Measurements from ENCODE around the gene NCAM1.
A peak's percentile ranks its signal among the peaks of the same experiment; 100 is the strongest.

NCAM1 gene

DNA sequence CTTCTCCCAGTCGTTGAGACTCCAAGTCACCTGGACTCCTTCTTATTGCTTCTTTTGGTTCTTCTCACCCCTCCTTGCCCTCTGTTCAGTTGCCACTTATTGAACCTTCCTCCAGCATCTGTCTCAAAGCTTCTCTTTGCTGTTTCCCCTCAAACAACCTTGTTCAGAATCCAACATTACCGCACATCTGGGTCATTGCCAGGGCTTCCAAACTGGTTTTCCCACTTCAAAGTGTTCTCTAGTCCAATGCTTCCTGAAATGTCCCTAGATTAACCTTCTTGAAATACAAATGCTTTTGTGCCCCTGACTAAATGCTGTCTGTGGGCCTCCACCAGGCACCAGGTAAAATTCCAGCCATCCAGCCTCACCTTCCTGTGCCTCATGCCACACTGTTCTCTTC lies 252.3 kb downstream of the NCAM1 start:
- TF ChIP-seq, protein P1, sequence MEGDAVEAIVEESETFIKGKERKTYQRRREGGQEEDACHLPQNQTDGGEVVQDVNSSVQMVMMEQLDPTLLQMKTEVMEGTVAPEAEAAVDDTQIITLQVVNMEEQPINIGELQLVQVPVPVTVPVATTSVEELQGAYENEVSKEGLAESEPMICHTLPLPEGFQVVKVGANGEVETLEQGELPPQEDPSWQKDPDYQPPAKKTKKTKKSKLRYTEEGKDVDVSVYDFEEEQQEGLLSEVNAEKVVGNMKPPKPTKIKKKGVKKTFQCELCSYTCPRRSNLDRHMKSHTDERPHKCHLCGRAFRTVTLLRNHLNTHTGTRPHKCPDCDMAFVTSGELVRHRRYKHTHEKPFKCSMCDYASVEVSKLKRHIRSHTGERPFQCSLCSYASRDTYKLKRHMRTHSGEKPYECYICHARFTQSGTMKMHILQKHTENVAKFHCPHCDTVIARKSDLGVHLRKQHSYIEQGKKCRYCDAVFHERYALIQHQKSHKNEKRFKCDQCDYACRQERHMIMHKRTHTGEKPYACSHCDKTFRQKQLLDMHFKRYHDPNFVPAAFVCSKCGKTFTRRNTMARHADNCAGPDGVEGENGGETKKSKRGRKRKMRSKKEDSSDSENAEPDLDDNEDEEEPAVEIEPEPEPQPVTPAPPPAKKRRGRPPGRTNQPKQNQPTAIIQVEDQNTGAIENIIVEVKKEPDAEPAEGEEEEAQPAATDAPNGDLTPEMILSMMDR (IDR thresholded peaks at IDR 0.05; ENCODE audit: insufficient read depth, low read depth, low read length, missing control alignments) = no peak
- no peak overlapping the region for H3K4me3 ChIP-seq (ENCODE audit: low read length)
- peak; percentile 13 for DNase-seq (ENCODE audit: low read depth)

DNA sequence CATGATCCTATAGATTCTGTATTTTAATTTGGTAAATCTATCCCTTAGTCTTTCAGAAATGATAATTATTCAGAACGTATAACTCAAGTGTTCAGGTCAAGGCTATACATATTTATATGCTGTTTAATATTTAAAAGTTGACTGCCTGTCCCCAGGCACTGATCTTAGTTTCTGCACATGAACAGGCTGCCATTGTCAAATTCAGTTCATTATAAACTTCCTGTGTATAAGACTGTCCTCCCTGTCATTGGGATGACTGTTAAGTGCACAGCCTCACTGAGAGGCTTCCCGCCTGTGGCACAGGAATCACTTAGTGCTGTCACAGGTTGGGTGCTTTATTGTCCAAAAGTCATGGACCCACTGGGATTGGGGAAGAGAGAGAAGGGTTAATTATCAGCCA lies 261.0 kb downstream of the NCAM1 start:
- DNase-seq (ENCODE audit: low read depth) = no peak
- TF ChIP-seq, protein P1 (IDR thresholded peaks at IDR 0.05; ENCODE audit: insufficient read depth, low read depth, low read length, missing control alignments) = no peak

DNA sequence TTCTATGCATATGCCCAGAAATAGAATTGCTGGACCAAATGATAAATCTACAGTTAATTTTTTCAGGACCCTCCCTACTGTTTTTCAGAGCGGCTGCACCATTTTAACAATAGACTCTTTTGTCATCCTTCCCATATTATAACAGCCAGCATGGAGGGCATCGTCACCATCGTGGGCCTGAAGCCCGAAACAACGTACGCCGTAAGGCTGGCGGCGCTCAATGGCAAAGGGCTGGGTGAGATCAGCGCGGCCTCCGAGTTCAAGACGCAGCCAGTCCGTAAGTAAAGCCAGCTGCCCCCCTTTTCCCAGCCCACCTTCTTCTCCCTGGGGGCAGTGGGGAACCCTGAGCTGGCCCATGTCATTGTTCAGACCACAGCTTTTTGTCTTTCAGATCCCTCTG lies 273.7 kb downstream of the NCAM1 start:
- H3K4me3 ChIP-seq (ENCODE audit: low read length) = no peak overlapping the region
- no peak for DNase-seq (ENCODE audit: low read depth)
- TF ChIP-seq, protein P1 (IDR thresholded peaks at IDR 0.05; ENCODE audit: insufficient read depth, low read depth, low read length, missing control alignments) = no peak

More for the DNA sequence above, 261.0 kb downstream of the NCAM1 start:
- no peak overlapping the region for H3K4me3 ChIP-seq (ENCODE audit: low read length)

DNA sequence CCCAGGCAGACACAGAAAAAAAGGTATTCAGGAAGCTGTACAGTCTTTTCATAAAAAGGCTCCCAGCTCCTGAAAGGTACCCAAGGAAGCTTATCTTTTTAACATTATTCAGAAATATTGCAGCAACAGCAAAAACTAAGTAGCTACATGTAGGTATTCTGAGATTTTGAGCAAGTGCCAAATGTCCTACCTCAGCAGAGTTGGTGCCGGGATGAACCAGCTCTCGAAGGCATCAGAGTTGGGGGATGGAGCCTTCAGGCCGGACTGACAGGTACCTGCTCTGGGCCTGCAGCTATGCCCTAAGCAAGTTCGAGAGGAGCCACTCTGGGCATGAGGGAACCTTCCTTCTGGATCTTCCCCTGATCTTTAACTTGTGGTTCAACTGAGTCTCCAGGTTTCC lies 276.0 kb downstream of the NCAM1 start:
- no peak for DNase-seq (ENCODE audit: low read depth)
- TF ChIP-seq, protein P1 (IDR thresholded peaks at IDR 0.05; ENCODE audit: insufficient read depth, low read depth, low read length, missing control alignments) = no peak
- H3K4me3 ChIP-seq (ENCODE audit: low read length) = no peak overlapping the region

DNA sequence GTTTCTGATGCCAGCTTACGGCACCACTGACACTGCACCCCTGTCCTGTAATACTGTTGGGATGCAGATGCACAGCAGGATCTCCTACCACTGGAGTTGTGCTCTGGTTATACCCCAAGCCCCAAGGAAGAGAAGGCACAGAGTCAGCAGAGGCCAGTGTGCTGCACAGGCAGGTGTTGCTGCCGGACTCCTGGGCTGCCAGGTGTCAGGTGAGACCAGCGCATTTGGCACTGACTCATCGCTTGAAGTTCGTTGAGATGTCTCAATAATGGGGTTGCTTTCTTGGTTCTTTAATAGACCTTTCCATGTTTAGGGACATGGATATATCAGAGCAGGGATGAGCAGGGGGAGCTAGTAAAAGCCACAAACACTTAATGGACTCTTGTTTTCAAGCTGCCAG lies 277.5 kb downstream of the NCAM1 start:
- DNase-seq (ENCODE audit: low read depth) = no peak
- TF ChIP-seq, protein P1 (IDR thresholded peaks at IDR 0.05; ENCODE audit: insufficient read depth, low read depth, low read length, missing control alignments) = no peak
- no peak overlapping the region for H3K4me3 ChIP-seq (ENCODE audit: low read length)

DNA sequence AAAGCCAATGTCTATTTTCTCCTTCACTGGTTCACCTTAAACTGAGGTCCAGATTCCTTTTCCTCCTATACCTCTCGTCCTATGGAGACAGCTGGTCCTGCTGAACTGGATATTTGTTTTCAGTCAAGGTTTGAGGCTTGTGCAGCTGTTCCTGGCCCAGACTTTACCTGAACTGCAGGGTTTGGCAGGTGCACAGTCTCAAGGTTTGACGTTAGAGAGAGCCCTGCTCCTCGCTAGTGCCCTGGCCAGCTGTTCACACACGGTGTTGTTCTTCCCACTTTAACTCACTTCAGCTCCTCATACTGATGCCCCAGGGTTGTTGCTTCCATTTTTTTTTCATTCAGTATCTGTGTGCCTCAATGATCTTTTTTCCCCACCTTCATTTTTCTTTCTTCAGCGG lies 279.2 kb downstream of the NCAM1 start:
- DNase-seq (ENCODE audit: low read depth) = no peak
- no peak overlapping the region for H3K4me3 ChIP-seq (ENCODE audit: low read length)
- TF ChIP-seq, protein P1 (IDR thresholded peaks at IDR 0.05; ENCODE audit: insufficient read depth, low read depth, low read length, missing control alignments) = no peak

DNA sequence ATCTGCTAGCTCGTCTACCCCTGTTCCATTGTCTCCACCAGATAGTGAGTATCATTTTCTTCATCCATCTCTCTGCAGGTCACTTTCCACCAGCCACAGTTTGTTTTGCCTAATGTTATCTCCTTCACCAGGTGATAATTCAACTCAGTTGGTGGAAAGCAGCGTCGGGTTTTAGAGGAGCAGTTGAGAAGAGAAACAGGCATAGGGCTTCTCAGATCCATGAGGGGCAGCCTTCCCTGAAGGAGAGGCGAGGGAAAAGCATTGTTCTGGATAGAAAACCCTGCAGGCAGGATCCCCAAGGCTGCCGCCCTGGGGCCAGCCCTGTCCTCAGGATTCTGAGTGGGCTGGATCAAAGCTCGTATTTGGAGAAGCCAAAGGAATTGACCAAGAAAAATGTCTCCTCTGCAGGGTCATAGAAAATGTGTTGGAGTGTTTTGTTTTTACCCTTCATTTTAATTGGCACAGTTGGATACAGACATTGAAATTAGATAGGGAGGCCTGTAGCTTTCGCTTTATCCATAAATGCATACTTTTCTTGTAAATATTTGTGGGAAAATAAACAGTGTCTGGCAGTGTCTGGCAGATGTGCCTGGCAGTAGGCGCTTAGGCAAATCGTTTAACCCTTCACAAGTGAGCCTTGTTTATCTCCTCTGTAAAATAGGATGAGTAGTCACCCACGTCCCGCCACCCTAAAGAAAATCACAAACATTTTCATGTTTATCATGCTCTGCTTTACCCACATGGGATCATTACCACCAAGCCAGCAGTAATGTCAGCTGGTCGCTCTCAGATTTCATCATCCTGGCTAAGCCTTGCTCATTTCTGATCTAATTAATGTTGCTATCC lies 279.8 kb downstream of the NCAM1 start:
- TF ChIP-seq, protein P1 (IDR thresholded peaks at IDR 0.05; ENCODE audit: insufficient read depth, low read depth, low read length, missing control alignments) = no peak
- no peak overlapping the region for H3K4me3 ChIP-seq (ENCODE audit: low read length)
- DNase-seq (ENCODE audit: low read depth) = no peak
